PC-3 (cell line): ENCODE measurements around the gene TANGO6. TPM values are rescaled to one million over a fixed set of nuclear protein-coding genes. Genes with fewer than 3 reads are reported as not detected.
A peak's percentile ranks its signal among the peaks of the same experiment; 100 is the strongest.

ENCODE experiments used
- ATAC-seq: fragments of 200-7000 bp; cut with Tn5 transposase; 2 replicates; pipeline ENCODE4 v1.9.1; 2020; ENCODE audit warnings: mild to moderate bottlenecking, moderate library complexity
- BruUV-seq: library from RNA; stranded (reverse); fragments of 400-500 nt; replicated peaks from 2 replicates; lab custom pipeline; 2021; lab: Mats Ljungman, UMichigan
- CTCF ChIA-PET: fragments of 300-600 bp; sonication (Branson Sonifier 250); formaldehyde crosslinking; loops from one replicate; lab custom pipeline; 2022; ENCODE audit warnings: antibody characterized with exemption; lab: Charles Lee
- POLR2A ChIA-PET: fragments of 300-600 bp; sonication (Branson Sonifier 250); formaldehyde crosslinking; loops from one replicate; lab custom pipeline; 2022; ENCODE audit warnings: antibody characterized with exemption; ENCODE audit not compliant: unreplicated experiment; lab: Charles Lee
- DNase-seq: peaks from one replicate; pipeline ENCODE4 v3.0.0-alpha.2; 2015
- H2AFZ ChIP-seq: fragments of 300-600 bp; sonication (generic); 2 replicates; pipeline ENCODE4 v1.6.0; 2016; ENCODE audit warnings: antibody characterized with exemption, low read length
- H3F3A ChIP-seq: fragments of 300-600 bp; sonication (generic); one replicate; pipeline ENCODE4 v1.6.0; 2017; ENCODE audit warnings: antibody characterized with exemption, low read length, control low read depth, mild to moderate bottlenecking; ENCODE audit not compliant: unreplicated experiment
- H3K27ac ChIP-seq: fragments of 300-600 bp; sonication (generic); 2 replicates; pipeline ENCODE4 v1.5.1; 2016; ENCODE audit warnings: mild to moderate bottlenecking, low read length
- H3K27me3 ChIP-seq: fragments of 300-600 bp; sonication (generic); 2 replicates; pipeline ENCODE4 v1.6.1; 2016; ENCODE audit warnings: low read length, mixed read lengths
- H3K36me3 ChIP-seq: fragments of 300-600 bp; sonication (generic); 2 replicates; pipeline ENCODE4 v1.6.1; 2016; ENCODE audit warnings: low read depth, mixed run types, low read length, mixed read lengths
- H3K4me1 ChIP-seq: fragments of 300-600 bp; sonication (generic); 2 replicates; pipeline ENCODE4 v1.5.1; 2016; ENCODE audit warnings: low read length; ENCODE audit not compliant: insufficient read depth
- H3K4me2 ChIP-seq: fragments of 300-600 bp; sonication (generic); 2 replicates; pipeline ENCODE4 v1.6.0; 2016; ENCODE audit warnings: low read length
- H3K4me3 ChIP-seq: fragments of 300-600 bp; sonication (generic); 2 replicates; pipeline ENCODE4 v1.5.1; 2016; ENCODE audit warnings: mild to moderate bottlenecking, low read length, mixed read lengths
- H3K79me2 ChIP-seq: fragments of 300-600 bp; sonication (generic); 2 replicates; pipeline ENCODE4 v1.6.1; 2017; ENCODE audit warnings: low read length, mixed read lengths
- H3K9ac ChIP-seq: fragments of 300-600 bp; sonication (generic); 2 replicates; pipeline ENCODE4 v1.6.0; 2016; ENCODE audit warnings: mild to moderate bottlenecking, low read length
- H3K9me2 ChIP-seq: fragments of 300-600 bp; sonication (generic); replicated peaks from 2 replicates; pipeline ENCODE4 v1.6.1; 2016; ENCODE audit warnings: mixed run types, low read length, mixed read lengths
- H3K9me3 ChIP-seq: fragments of 300-600 bp; sonication (generic); 2 replicates; pipeline ENCODE4 v1.6.1; 2016; ENCODE audit warnings: low read length, mixed read lengths
- H4K20me1 ChIP-seq: fragments of 300-600 bp; sonication (generic); 2 replicates; pipeline ENCODE4 v1.6.1; 2016; ENCODE audit warnings: low read length, mixed read lengths
- CTCF ChIP-seq: fragments of 300-600 bp; sonication (generic); conservative IDR thresholded peaks from 2 replicates; pipeline ENCODE4 v1.5.1; 2017; ENCODE audit warnings: antibody characterized with exemption, low read depth, mild to moderate bottlenecking, low read length
- EZH2 ChIP-seq: fragments of 300-600 bp; sonication (generic); IDR thresholded peaks from one replicate; pipeline ENCODE4 v1.6.1; 2017; ENCODE audit warnings: antibody characterized with exemption, mild to moderate bottlenecking, low read length; ENCODE audit not compliant: unreplicated experiment
- EZH2phosphoT487 ChIP-seq: fragments of 300-600 bp; sonication (generic); IDR thresholded peaks from 2 replicates; pipeline ENCODE4 v1.6.1; 2018; ENCODE audit warnings: mild to moderate bottlenecking, antibody characterized with exemption, low read length, borderline replicate concordance
- intact Hi-C: fragments of 100-400 bp; cut with micrococcal nuclease; formaldehyde crosslinking; loops from 2 replicates; pipeline ENCODE4 v1.9.0; 2023
- total RNA-seq: library from RNA; depleted of rRNA; stranded (reverse); fragments of >200 nt; gene quantifications from 2 replicates; pipeline ENCODE4 v1.2.3, GENCODE V29; 2014

The TANGO6 gene
- total RNA-seq, 1 experiment from 2014 or later, result 9.4 TPM

- Histone ChIP-seq H3F3A (peaks cover 17% of the 10 kb centered on the region), H3K9ac (peak overlapping the region; percentile 69), H3K27me3 (no peaks in the 10 kb centered on the region), H3K9me2 (no peaks in the 10 kb centered on the region), H4K20me1 (no peaks in the 10 kb centered on the region), H3K4me1 (peaks cover 45% of the 10 kb centered on the region), H3K36me3 (0 out of 2 replicates have a peak, but pooled peaks cover 2% of the 10 kb centered on the region), H2AFZ (0 out of 2 replicates have a peak overlapping the region, but pooled peaks have one; percentile 31), H3K27ac (peak overlapping the region; percentile 98), H3K4me3 (no peak overlapping the region), H3K79me2 (no peaks in the 10 kb centered on the region), H3K9me3 (no peaks in the 10 kb centered on the region), H3K4me2 (peak overlapping the region; percentile 54)
- ChIA-PET CTCF (interaction anchor here (0.7 to 1.3 kb wide), 2 partner anchors 109 to 229 kb away, joined by 3 to 6 read pairs; no protein-coding TSS in a partner anchor), POLR2A (interaction anchor here (0.8 kb wide), 1 partner anchor 125 kb away, joined by 3 read pairs; no protein-coding TSS in a partner anchor)
- TF ChIP-seq EZH2phosphoT487, result no peak
- no peak for TF ChIP-seq CTCF
- TF ChIP-seq EZH2, result no peak
- BruUV-seq, result no TSS peak
- intact Hi-C loops, result loop anchor here (2.0 kb wide), 1 partner anchor 14 kb away; no protein-coding TSS in a partner anchor
- ATAC-seq (no peak), DNase-seq (no peak)
Observed at GRCh38 chr16:69072640-69072974, 229.3 kb downstream of the TANGO6 start.

- H3K4me1 ChIP-seq, result peaks cover 49% of the 10 kb centered on the region
- no peaks in the 10 kb centered on the region for H3K9me3 ChIP-seq
- TF ChIP-seq EZH2 (no peak), CTCF (no peak; the same call in 1 of the 2 replicates), EZH2phosphoT487 (no peak)
- H3K79me2 ChIP-seq, result no peaks in the 10 kb centered on the region
- H3K27ac ChIP-seq, result peak overlapping the region; percentile 98
- H4K20me1 ChIP-seq, result no peaks in the 10 kb centered on the region
- H3K9me2 ChIP-seq, result no peaks in the 10 kb centered on the region
- H3K27me3 ChIP-seq, result no peaks in the 10 kb centered on the region
- POLR2A ChIA-PET, result interaction anchor here (0.5 to 0.8 kb wide), 4 partner anchors 33 to 126 kb away, joined by 3 to 5 read pairs (median 3); partner anchors contain the start of gene HAS3
- ATAC-seq (peak; percentile 93), DNase-seq (peak; percentile 96)
- no peak overlapping the region for H3K4me3 ChIP-seq
- H3F3A ChIP-seq, result peaks cover 17% of the 10 kb centered on the region
- H3K9ac ChIP-seq, result peak overlapping the region; percentile 75
- H2AFZ ChIP-seq, result no peak overlapping the region
- no TSS peak for BruUV-seq
- 0 out of 2 replicates have a peak, but pooled peaks cover 2% of the 10 kb centered on the region for H3K36me3 ChIP-seq
- H3K4me2 ChIP-seq, result peak overlapping the region; percentile 54
- intact Hi-C loops, result loop anchor here (1.0 to 2.0 kb wide), 4 partner anchors 14 to 81 kb away; partner anchors contain the start of gene HAS3
- CTCF ChIA-PET, result interaction anchor here (1.3 kb wide), 1 partner anchor 229 kb away, joined by 3 read pairs; no protein-coding TSS in a partner anchor
Observed at GRCh38 chr16:69073181-69073702, 229.9 kb downstream of the TANGO6 start.

GRCh38 chr16:69077251-69077650, 233.9 kb downstream of the TANGO6 start:
- POLR2A ChIA-PET, result no interaction called here

More at GRCh38 chr16:69077251-69077650, 233.9 kb downstream of the TANGO6 start:
- H2AFZ ChIP-seq, result no peak overlapping the region
- intact Hi-C loops, result no loop called here
- H4K20me1 ChIP-seq, result no peaks in the 10 kb centered on the region
- no peak for TF ChIP-seq EZH2
- H3F3A ChIP-seq, result peaks cover 17% of the 10 kb centered on the region
- no peaks in the 10 kb centered on the region for H3K27me3 ChIP-seq
- H3K9me3 ChIP-seq, result no peaks in the 10 kb centered on the region
- no peaks in the 10 kb centered on the region for H3K9me2 ChIP-seq
- ATAC-seq (peak; percentile 54), DNase-seq (peak; percentile 92)
- peaks cover 36% of the 10 kb centered on the region for H3K4me1 ChIP-seq
- no peaks in the 10 kb centered on the region for H3K79me2 ChIP-seq
- BruUV-seq, result no TSS peak
- no peak overlapping the region for H3K4me3 ChIP-seq
- CTCF ChIA-PET, result no interaction called here
- H3K27ac ChIP-seq, result peak overlapping the region; percentile 91
- H3K4me2 ChIP-seq, result no peak overlapping the region
- peak overlapping the region; percentile 53 for H3K9ac ChIP-seq
- 0 out of 2 replicates have a peak, but pooled peaks cover 2% of the 10 kb centered on the region for H3K36me3 ChIP-seq
